K562 (cell line): ENCODE results near the gene CAPN10. TPM values are rescaled to one million over a fixed set of nuclear protein-coding genes. Genes with fewer than 3 reads are reported as not detected.
A peak's percentile ranks its signal among the peaks of the same experiment; 100 is the strongest.

ENCODE experiments used
- ATAC-seq: fragments of 200-7000 bp; cut with Tn5 transposase; 3 replicates; pipeline ENCODE4 v1.9.1; 2020; ENCODE audit warnings: moderate library complexity
- BruUV-seq: library from RNA; stranded (reverse); fragments of 400-500 nt; replicated peaks from 2 replicates; lab custom pipeline; 2021; lab: Mats Ljungman, UMichigan
- CTCF ChIA-PET: fragments of 300-600 bp; formaldehyde crosslinking; extraction: SDS; loops from one replicate; lab custom pipeline; 2021; ENCODE audit warnings: low intra/inter-chr PET ratio; lab: Yijun Ruan, JAX
- POLR2A ChIA-PET: fragments of 300-600, 350-650 bp; sonication (Branson Sonifier 250); formaldehyde crosslinking; extraction: SDS; loops from one replicate; lab custom pipeline; 2021; ENCODE audit warnings: antibody characterized with exemption, inconsistent platforms; lab: Yijun Ruan, JAX
- DNase-seq, 4 experiments: peaks; one replicate each; pipeline versions ENCODE4 v3.0.0 to v3.0.0-alpha.2; 2011 to 2018; ENCODE audit warnings: low spot score in 3 of 4, mixed read lengths in 3 of 4; ENCODE audit errors: extremely low read depth in 1 of 4
- FAIRE-seq: peaks from 2 replicates; lab custom pipeline; 2011; peaks lifted over from hg19 to GRCh38; lab: Jason Lieb, UNC
- H2AFZ ChIP-seq: 2 replicates; pipeline ENCODE4 v1.6.0; 2011; ENCODE audit warnings: low read depth, low read length, control low read depth, inconsistent platforms
- H3K27ac ChIP-seq: fragments of 200-600 bp; 3 replicates; pipeline ENCODE4 v1.8.0; 2011; ENCODE audit warnings: low read depth, mild to moderate bottlenecking, control low read depth, inconsistent platforms, low read length, moderate library complexity, mixed read lengths; ENCODE audit errors: extremely low read depth
- H3K27me3 ChIP-seq, 2 experiments: fragments of 300-600 bp in 1 of 2; 2 replicates in 1 of 2; 3 replicates in 1 of 2; pipeline versions ENCODE4 v1.6.0 to v1.8.0; 2011; ENCODE audit warnings: inconsistent platforms in 2 of 2, low read length in 2 of 2, mild to moderate bottlenecking in 1 of 2, mixed read lengths in 1 of 2, moderate library complexity in 1 of 2; ENCODE audit not compliant: control insufficient read depth in 2 of 2, insufficient read depth in 2 of 2
- H3K36me3 ChIP-seq: fragments of 300-600 bp; 3 replicates; pipeline ENCODE4 v1.8.0; 2011; ENCODE audit warnings: mild to moderate bottlenecking, low read length, inconsistent platforms; ENCODE audit not compliant: control insufficient read depth, insufficient read depth
- H3K4me1 ChIP-seq, 2 experiments: fragments of 200-600 bp in 1 of 2; replicated peaks in 1 of 2; 2 replicates in 1 of 2; 3 replicates in 1 of 2; pipeline versions ENCODE4 v1.5.1 to v1.8.0; 2011; ENCODE audit warnings: inconsistent platforms in 2 of 2, low read length in 2 of 2, mild to moderate bottlenecking in 1 of 2, mixed read lengths in 1 of 2, moderate library complexity in 1 of 2; ENCODE audit not compliant: control insufficient read depth in 2 of 2, insufficient read depth in 2 of 2
- H3K4me2 ChIP-seq: 2 replicates; pipeline ENCODE4 v1.6.1; 2011; ENCODE audit warnings: low read length, control low read depth, inconsistent platforms, mixed read lengths; ENCODE audit not compliant: insufficient read depth
- H3K4me3 ChIP-seq: fragments of 200-600 bp; sonication (generic), shearing (Covaris generic); 2 replicates; pipeline ENCODE4 v1.5.1; 2016; ENCODE audit warnings: control low read depth, inconsistent platforms
- H3K79me2 ChIP-seq: fragments of 200-600 bp; 3 replicates; pipeline ENCODE4 v1.8.0; 2011; ENCODE audit warnings: low read length, inconsistent platforms; ENCODE audit not compliant: control insufficient read depth, insufficient read depth
- H3K9ac ChIP-seq, 2 experiments: 2 replicates each; pipeline versions ENCODE4 v1.6.0 to v1.6.1; 2011; ENCODE audit warnings: low read depth in 2 of 2, low read length in 2 of 2, control low read depth in 1 of 2, inconsistent platforms in 1 of 2, mild to moderate bottlenecking in 1 of 2, mixed read lengths in 1 of 2; ENCODE audit not compliant: insufficient read depth in 1 of 2
- H3K9me1 ChIP-seq: one replicate; pipeline ENCODE4 v1.6.0; 2011; ENCODE audit warnings: inconsistent platforms, mild to moderate bottlenecking, low read length, moderate library complexity; ENCODE audit not compliant: control insufficient read depth, insufficient read depth
- H3K9me3 ChIP-seq: replicated peaks from 2 replicates; pipeline ENCODE4 v1.5.1; 2011; ENCODE audit warnings: low read depth, low read length, inconsistent platforms; ENCODE audit not compliant: control insufficient read depth, insufficient read depth
- H4K20me1 ChIP-seq: replicated peaks from 2 replicates; pipeline ENCODE4 v1.6.1; 2011; ENCODE audit warnings: low read length, inconsistent platforms, mixed read lengths; ENCODE audit not compliant: control insufficient read depth, insufficient read depth
- FOSL1 ChIP-seq: fragments of 200-800 bp; sonication (Bioruptor generic); conservative IDR thresholded peaks from 2 replicates; pipeline ENCODE4 v1.6.1; 2016; ENCODE audit warnings: missing genetic modification characterization, missing compliant biosample characterization
- MYC ChIP-seq, 2 experiments: fragments of 250-450 bp in 1 of 2; sonication (Bioruptor Pico) in 1 of 2; IDR thresholded peaks; 2 replicates each; pipeline versions ENCODE4 v1.5.1 to v1.6.1; 2012 to 2021; ENCODE audit warnings: low read depth in 2 of 2, borderline replicate concordance in 1 of 2, improper control_type of control experiment in 1 of 2, low read length in 1 of 2, mild to moderate bottlenecking in 1 of 2, moderate library complexity in 1 of 2
- SIN3A ChIP-seq, 2 experiments: fragments of 150-350 bp in 1 of 2; IDR thresholded peaks; 2 replicates each; pipeline ENCODE4 v1.6.1; 2011 to 2016; ENCODE audit warnings: borderline replicate concordance in 2 of 2, low read depth in 2 of 2, low read length in 2 of 2, mild to moderate bottlenecking in 2 of 2, moderate library complexity in 2 of 2; ENCODE audit not compliant: control insufficient read depth in 1 of 2
- SP1 ChIP-seq: sonication (generic); formaldehyde crosslinking; IDR thresholded peaks from 2 replicates; pipeline ENCODE4 v1.8.1; 2022; ENCODE audit warnings: mild to moderate bottlenecking, missing genetic modification reagents
- TEAD2 ChIP-seq: fragments of 450-650 bp; IDR thresholded peaks from 2 replicates; pipeline ENCODE4 v1.6.1; 2016; ENCODE audit warnings: missing genetic modification characterization, control low read depth, missing compliant biosample characterization
- ZBTB8A ChIP-seq: fragments of 450-650 bp; IDR thresholded peaks from 2 replicates; pipeline ENCODE4 v1.6.1; 2018; ENCODE audit warnings: mild to moderate bottlenecking, moderate library complexity; ENCODE audit not compliant: partially characterized antibody
- ZNF586 ChIP-seq: fragments of 450-650 bp; formaldehyde crosslinking; conservative IDR thresholded peaks from 2 replicates; pipeline ENCODE4 v1.4.0; 2020; ENCODE audit warnings: mild to moderate bottlenecking, moderate library complexity
- WGBS: fragments of 100-300 bp; shearing (Covaris generic); methylation state at CpG from one replicate; pipeline ENCODE4 v1.1.6; 2016; ENCODE audit warnings: low coverage, mixed read lengths; ENCODE audit not compliant: insufficient coverage; ENCODE audit errors: missing lambda C conversion rate; 5-methylcytosine and 5-hydroxymethylcytosine counted together
- in situ Hi-C: fragments of 300-500 bp; cut with MboI; formaldehyde crosslinking; loops from 4 replicates; pipeline ENCODE4 v1.15.0; 2018; ENCODE audit warnings: inconsistent platforms, mixed read lengths
- intact Hi-C: fragments of 100-400 bp; cut with micrococcal nuclease; formaldehyde crosslinking; loops from 2 replicates; pipeline ENCODE4 v1.14.2; 2022
- polyA plus RNA-seq, 8 experiments: library from polyadenylated mRNA; depleted of rRNA in 4 of 8; stranded (reverse) in 5 of 8; unstranded in 3 of 8; fragments of >200 nt; fragmentation: Nextera tagmentation in 2 of 8; fragmentation: Illumina TruSeq in 1 of 8; extraction: Ambion mirVana in 2 of 8; extraction: Trizol in 1 of 8; gene quantifications; 2 replicates each; pipeline versions ENCODE4 v1.2.1 to v1.2.3, GENCODE V29; 2011 to 2014; ENCODE audit warnings: inconsistent platforms in 1 of 8, missing spikeins in 1 of 8
- total RNA-seq, 7 experiments: library from RNA; depleted of rRNA in 6 of 7; stranded (reverse); fragments of >200 nt in 6 of 7; fragmentation: Illumina TruSeq in 2 of 7; extraction: Trizol in 2 of 7; gene quantifications; 2 replicates each; pipeline versions ENCODE4 v1.2.1 to v1.2.3, GENCODE V29; 2011 to 2021; ENCODE audit warnings: low replicate concordance in 1 of 7
- TF ChIP-seq, protein P1 (sequence below): sonication (generic); formaldehyde crosslinking; IDR thresholded peaks from 2 replicates; pipeline ENCODE4 v1.8.0; 2022; ENCODE audit warnings: missing genetic modification reagents, mild to moderate bottlenecking, moderate library complexity, borderline replicate concordance
- TF ChIP-seq, protein P2 (sequence below): fragments of 450-650 bp; IDR thresholded peaks from 2 replicates; pipeline ENCODE4 v1.6.1; 2016; ENCODE audit warnings: borderline replicate concordance

The CAPN10 gene
- total and polyA plus RNA-seq, 9 of the 15 experiments (the other 6 are each of a cell fraction or from before 2014, with no cell fraction given), result 0.08 to 26.1 (median 8.4) TPM

DNA sequence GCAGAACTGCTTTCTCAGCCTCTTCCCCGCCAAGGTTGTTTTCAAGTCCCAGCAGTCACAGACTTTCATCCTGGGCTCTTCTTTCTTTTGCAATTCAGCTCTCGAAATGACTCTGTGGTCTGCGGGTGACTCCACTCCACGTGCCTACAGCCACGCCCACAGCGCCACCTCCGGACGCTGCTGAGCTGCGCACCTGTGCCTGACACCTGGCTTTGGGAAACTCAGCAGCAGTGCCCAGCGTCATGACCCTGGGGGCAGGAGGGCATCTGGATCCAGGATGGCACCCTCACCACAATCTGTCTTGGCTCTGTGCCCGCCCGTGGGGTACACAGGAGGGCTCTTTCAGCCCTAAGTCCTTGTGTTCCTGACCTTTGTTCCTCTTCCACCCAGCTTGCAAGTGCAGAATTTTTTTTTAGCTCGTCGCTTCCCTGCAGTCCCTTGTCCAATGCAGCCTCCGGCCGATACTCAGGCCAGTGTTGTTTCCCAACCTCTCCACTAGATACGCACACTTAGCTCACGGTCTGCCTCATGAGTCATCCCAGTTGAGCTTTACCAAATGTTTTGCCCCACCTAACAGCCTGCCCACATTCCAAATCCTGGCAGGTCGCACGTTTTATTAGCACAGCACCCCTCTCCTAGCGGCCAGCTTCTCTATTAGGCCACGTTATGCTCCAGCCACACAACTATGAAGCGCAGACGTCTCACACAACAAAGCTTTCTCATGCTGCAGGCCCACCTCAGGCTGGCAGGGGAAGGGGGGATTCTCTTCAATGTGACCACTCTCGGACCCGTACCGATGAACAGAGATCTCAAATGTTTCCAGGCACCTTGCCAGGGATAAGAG is 6.5 kb upstream of the CAPN10 start:
- intact Hi-C loops, result no loop called here
- in situ Hi-C loops, result no loop called here
- peaks cover 32% of the 10 kb centered on the region for H3K79me2 ChIP-seq
- peaks cover 44 to 45% of the 10 kb centered on the region in 2 experiments for H3K4me1 ChIP-seq
- FAIRE-seq, result peak; percentile 77
- ChIA-PET CTCF (no interaction called here), POLR2A (interaction anchor here (0.6 to 2.4 kb wide), 9 partner anchors 8 to 334 kb away, joined by 3 to 8 read pairs (median 4); partner anchors contain the start of gene RNPEPL1)
- ATAC-seq, result peak; percentile 72
- H3K36me3 ChIP-seq, result peaks cover 33% of the 10 kb centered on the region; the same call in 2 of the 3 replicates
- DNase-seq, result peak in 2 of 4 experiments; percentile 34 to 66
- no TSS peak for BruUV-seq
- peaks cover 8% of the 10 kb centered on the region for H3K9me1 ChIP-seq
- no peak overlapping the region for H2AFZ ChIP-seq
- no peaks in the 10 kb centered on the region for H3K9me3 ChIP-seq
- H3K27ac ChIP-seq, result peak overlapping the region; percentile 45; the same call in 2 of the 3 replicates
- no peaks in the 10 kb centered on the region; the same call in 1 of the 2 replicates for H4K20me1 ChIP-seq
- H3K4me3 ChIP-seq, result no peak overlapping the region
- no peaks in the 10 kb centered on the region for H3K27me3 ChIP-seq
- 25% methylated on average over 21 of the region's 27 CpGs for WGBS
- peak overlapping the region; percentile 54 for H3K4me2 ChIP-seq
- H3K9ac ChIP-seq, result peak overlapping the region; percentile 41 to 77
- TF ChIP-seq SIN3A (IDR thresholded peaks at IDR 0.05; ENCODE audit: borderline replicate concordance in 2 of 2, control insufficient read depth in 1 of 2, low read depth in 2 of 2, low read length in 2 of 2) (peak in 1 of 2 experiments; percentile 66; a peak in 1 of 4 replicates), FOSL1 (tag) (peak; percentile 82), SP1 (CRISPR knock-in tag) (peak; percentile 48), MYC (IDR thresholded peaks at IDR 0.05; ENCODE audit: low read depth, low read length) (peak; percentile 85), MYC (CRISPR knock-in tag; IDR thresholded peaks at IDR 0.05; ENCODE audit: borderline replicate concordance, low read depth) (no peak), ZNF586 (no peak), ZBTB8A (no peak), TEAD2 (tag) (no peak)
- TF ChIP-seq, protein P1, sequence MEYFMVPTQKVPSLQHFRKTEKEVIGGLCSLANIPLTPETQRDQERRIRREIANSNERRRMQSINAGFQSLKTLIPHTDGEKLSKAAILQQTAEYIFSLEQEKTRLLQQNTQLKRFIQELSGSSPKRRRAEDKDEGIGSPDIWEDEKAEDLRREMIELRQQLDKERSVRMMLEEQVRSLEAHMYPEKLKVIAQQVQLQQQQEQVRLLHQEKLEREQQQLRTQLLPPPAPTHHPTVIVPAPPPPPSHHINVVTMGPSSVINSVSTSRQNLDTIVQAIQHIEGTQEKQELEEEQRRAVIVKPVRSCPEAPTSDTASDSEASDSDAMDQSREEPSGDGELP (CRISPR knock-in tag), result 0 out of 2 replicates have a peak, but pooled peaks have one; percentile 17
- TF ChIP-seq, protein P2, sequence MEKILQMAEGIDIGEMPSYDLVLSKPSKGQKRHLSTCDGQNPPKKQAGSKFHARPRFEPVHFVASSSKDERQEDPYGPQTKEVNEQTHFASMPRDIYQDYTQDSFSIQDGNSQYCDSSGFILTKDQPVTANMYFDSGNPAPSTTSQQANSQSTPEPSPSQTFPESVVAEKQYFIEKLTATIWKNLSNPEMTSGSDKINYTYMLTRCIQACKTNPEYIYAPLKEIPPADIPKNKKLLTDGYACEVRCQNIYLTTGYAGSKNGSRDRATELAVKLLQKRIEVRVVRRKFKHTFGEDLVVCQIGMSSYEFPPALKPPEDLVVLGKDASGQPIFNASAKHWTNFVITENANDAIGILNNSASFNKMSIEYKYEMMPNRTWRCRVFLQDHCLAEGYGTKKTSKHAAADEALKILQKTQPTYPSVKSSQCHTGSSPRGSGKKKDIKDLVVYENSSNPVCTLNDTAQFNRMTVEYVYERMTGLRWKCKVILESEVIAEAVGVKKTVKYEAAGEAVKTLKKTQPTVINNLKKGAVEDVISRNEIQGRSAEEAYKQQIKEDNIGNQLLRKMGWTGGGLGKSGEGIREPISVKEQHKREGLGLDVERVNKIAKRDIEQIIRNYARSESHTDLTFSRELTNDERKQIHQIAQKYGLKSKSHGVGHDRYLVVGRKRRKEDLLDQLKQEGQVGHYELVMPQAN, result peak; percentile 57; the same call in 1 of the 2 replicates
